WTC11 (cell line): Measurements from ENCODE around the gene SLC24A3.

Source experiments
- CREM ChIP-seq: sonication (generic); formaldehyde crosslinking; IDR thresholded peaks from 2 replicates; pipeline ENCODE4 v1.8.1; 2022; ENCODE audit warnings: mild to moderate bottlenecking, missing genetic modification reagents, moderate library complexity
- FOXJ3 ChIP-seq: sonication (generic); formaldehyde crosslinking; IDR thresholded peaks from 2 replicates; pipeline ENCODE4 v1.9.0; 2021; ENCODE audit warnings: missing genetic modification reagents, mild to moderate bottlenecking, borderline replicate concordance

- TF ChIP-seq CREM (CRISPR knock-in tag) = no peak
- no peak for TF ChIP-seq FOXJ3 (CRISPR knock-in tag)
These were observed 40.9 kb downstream of the SLC24A3 start for GRCh38 chr20:19253316-19253715.
